HepG2 (cell line): ENCODE data around the gene ABCD4. TPM values are rescaled to one million over a fixed set of nuclear protein-coding genes. Genes with fewer than 3 reads are reported as not detected.

Source experiments
- ARHGAP35 ChIP-seq: sonication (generic); formaldehyde crosslinking; IDR thresholded peaks from 2 replicates; pipeline ENCODE4 v1.9.0; 2022; ENCODE audit warnings: mild to moderate bottlenecking, inconsistent platforms, moderate library complexity, missing genetic modification reagents, borderline replicate concordance
- ASH2L ChIP-seq: fragments of 300-600, 200-600 bp; sonication (generic); IDR thresholded peaks from 2 replicates; pipeline ENCODE4 v1.7.0; 2017; ENCODE audit warnings: low read depth, mild to moderate bottlenecking, moderate library complexity, mixed read lengths, low read length; ENCODE audit not compliant: insufficient read length
- ATF3 ChIP-seq: sonication (generic); formaldehyde crosslinking; IDR thresholded peaks from 2 replicates; pipeline ENCODE4 v1.4.0; 2020; ENCODE audit warnings: missing genetic modification reagents
- DMAP1 ChIP-seq: IDR thresholded peaks from 2 replicates; pipeline ENCODE4 v1.6.1; 2016
- ETV5 ChIP-seq: IDR thresholded peaks from 2 replicates; pipeline ENCODE4 v1.6.1; 2018; ENCODE audit warnings: missing biosample characterization, missing genetic modification reagents, inconsistent platforms, borderline replicate concordance
- GMEB1 ChIP-seq: sonication (generic); formaldehyde crosslinking; IDR thresholded peaks from 2 replicates; pipeline ENCODE4 v1.5.1; 2020; ENCODE audit warnings: missing genetic modification reagents, mild to moderate bottlenecking, borderline replicate concordance
- HMG20A ChIP-seq: IDR thresholded peaks from 2 replicates; pipeline ENCODE4 v1.6.1; 2016; ENCODE audit warnings: borderline replicate concordance
- HNF4G ChIP-seq, 2 experiments: sonication (generic) in 1 of 2; formaldehyde crosslinking in 1 of 2; IDR thresholded peaks; 2 replicates each; pipeline versions ENCODE4 v1.4.0 to v1.6.1; 2011 to 2020; ENCODE audit warnings: borderline replicate concordance in 2 of 2, low read depth in 2 of 2, mild to moderate bottlenecking in 2 of 2, low read length in 1 of 2, missing genetic modification reagents in 1 of 2, moderate library complexity in 1 of 2
- KAT8 ChIP-seq: IDR thresholded peaks from 2 replicates; pipeline ENCODE4 v1.6.1; 2016; ENCODE audit warnings: missing genetic modification reagents, missing compliant biosample characterization
- KDM2A ChIP-seq: sonication (generic); formaldehyde crosslinking; IDR thresholded peaks from 2 replicates; pipeline ENCODE4 v1.4.0; 2020; ENCODE audit warnings: low read depth, missing genetic modification reagents, borderline replicate concordance
- NR2C2 ChIP-seq: sonication (generic); formaldehyde crosslinking; IDR thresholded peaks from 2 replicates; pipeline ENCODE4 v1.4.0; 2020; ENCODE audit warnings: missing genetic modification reagents, mild to moderate bottlenecking, moderate library complexity, borderline replicate concordance
- POLR2G ChIP-seq: fragments of 200-400 bp; formaldehyde crosslinking; IDR thresholded peaks from 2 replicates; pipeline ENCODE4 v1.6.1; 2018; ENCODE audit warnings: mild to moderate bottlenecking, low read depth, low read length, moderate library complexity
- ZBTB1 ChIP-seq: sonication (generic); formaldehyde crosslinking; IDR thresholded peaks from 2 replicates; pipeline ENCODE4 v1.4.0; 2020; ENCODE audit warnings: missing genetic modification reagents, borderline replicate concordance
- ZBTB37 ChIP-seq: sonication (generic); formaldehyde crosslinking; IDR thresholded peaks from 2 replicates; pipeline ENCODE4 v1.4.0; 2020; ENCODE audit warnings: mild to moderate bottlenecking, missing genetic modification reagents
- ZBTB43 ChIP-seq: sonication (generic); formaldehyde crosslinking; conservative IDR thresholded peaks from 2 replicates; pipeline ENCODE4 v1.4.0; 2020; ENCODE audit warnings: missing genetic modification reagents
- ZNF501 ChIP-seq: sonication (generic); formaldehyde crosslinking; IDR thresholded peaks from 2 replicates; pipeline ENCODE4 v1.5.1; 2020; ENCODE audit warnings: mild to moderate bottlenecking, moderate library complexity, missing genetic modification reagents
- ZNF724P ChIP-seq: sonication (generic); formaldehyde crosslinking; IDR thresholded peaks from 2 replicates; pipeline ENCODE4 v1.8.0; 2022; ENCODE audit warnings: missing genetic modification reagents, borderline replicate concordance
- polyA plus RNA-seq, 8 experiments: library from polyadenylated mRNA; depleted of rRNA in 3 of 8; stranded (reverse) in 7 of 8; unstranded in 1 of 8; fragments of >200 nt; fragmentation: Illumina TruSeq in 4 of 8; extraction: Trizol in 4 of 8; gene quantifications; 2 replicates each; pipeline versions ENCODE4 v1.2.1 to v1.2.3, GENCODE V29; 2011 to 2016; ENCODE audit warnings: low read depth in 4 of 8, missing spikeins in 1 of 8, mixed read lengths in 1 of 8; ENCODE audit not compliant: insufficient read depth in 1 of 8
- total RNA-seq, 5 experiments: library from RNA; depleted of rRNA; stranded (reverse); fragments of >200 nt; fragmentation: Illumina TruSeq; extraction: Trizol; gene quantifications; 2 replicates each; pipeline ENCODE4 v1.2.3, GENCODE V29; 2016; ENCODE audit warnings: low read depth in 1 of 5
- TF ChIP-seq, protein P1 (sequence below): sonication (generic); formaldehyde crosslinking; IDR thresholded peaks from 2 replicates; pipeline ENCODE4 v1.8.1; 2023; ENCODE audit warnings: missing genetic modification reagents, inconsistent platforms, borderline replicate concordance

The ABCD4 gene
- total and polyA plus RNA-seq, 2 of the 13 experiments (the other 11 are each of a cell fraction or from before 2014, with no cell fraction given) = 47.5 to 50.5 TPM

DNA sequence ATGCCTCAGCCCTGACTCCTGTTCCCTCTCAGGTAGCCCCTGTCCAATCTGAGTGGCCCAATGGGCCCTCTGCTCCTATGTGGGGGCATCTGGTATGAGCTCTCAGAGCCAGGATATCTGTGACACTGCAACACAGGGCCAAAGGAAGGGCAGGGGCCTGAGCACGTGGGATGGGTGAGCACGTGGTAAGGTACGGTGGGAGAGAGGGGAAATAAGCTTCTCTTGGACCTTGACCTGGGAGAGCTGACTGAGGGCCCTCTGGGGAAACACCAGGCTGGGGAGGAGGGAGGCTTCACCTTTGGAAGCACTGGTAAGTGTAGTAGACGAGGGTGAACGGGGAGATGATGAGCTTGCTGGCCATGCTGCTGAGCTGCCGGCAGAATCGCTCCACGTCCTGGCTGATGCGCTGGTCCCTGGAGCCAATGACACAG, 6.7 kb downstream of the ABCD4 start (continued):
- no peak for TF ChIP-seq HMG20A (CRISPR knock-in tag)
- peak; percentile 54; the same call in 1 of the 2 replicates for TF ChIP-seq KDM2A (CRISPR knock-in tag)
- peak; percentile 64; the same call in 1 of the 2 replicates for TF ChIP-seq HNF4G (IDR thresholded peaks at IDR 0.05; ENCODE audit: borderline replicate concordance, low read depth, low read length)
- TF ChIP-seq HNF4G (CRISPR knock-in tag; IDR thresholded peaks at IDR 0.05; ENCODE audit: borderline replicate concordance, low read depth) = peak; percentile 77; the same call in 1 of the 2 replicates
- TF ChIP-seq ARHGAP35 (CRISPR knock-in tag) = no peak
- TF ChIP-seq ETV5 (CRISPR knock-in tag) = 0 out of 2 replicates have a peak, but pooled peaks have one; percentile 24
- TF ChIP-seq ZBTB1 = peak; percentile 25; the same call in 1 of the 2 replicates
- no peak for TF ChIP-seq ZBTB43
- peak; percentile 84 for TF ChIP-seq DMAP1 (CRISPR knock-in tag)
- TF ChIP-seq NR2C2 (CRISPR knock-in tag) = peak; percentile 77
- TF ChIP-seq ZNF501 (CRISPR knock-in tag) = peak; percentile 87
- 0 out of 2 replicates have a peak, but pooled peaks have one; percentile 42 for TF ChIP-seq ZBTB37 (CRISPR knock-in tag)
- peak; percentile 34 for TF ChIP-seq ASH2L
- TF ChIP-seq ZNF724P = peak; percentile 84; the same call in 1 of the 2 replicates
- TF ChIP-seq, protein P1, sequence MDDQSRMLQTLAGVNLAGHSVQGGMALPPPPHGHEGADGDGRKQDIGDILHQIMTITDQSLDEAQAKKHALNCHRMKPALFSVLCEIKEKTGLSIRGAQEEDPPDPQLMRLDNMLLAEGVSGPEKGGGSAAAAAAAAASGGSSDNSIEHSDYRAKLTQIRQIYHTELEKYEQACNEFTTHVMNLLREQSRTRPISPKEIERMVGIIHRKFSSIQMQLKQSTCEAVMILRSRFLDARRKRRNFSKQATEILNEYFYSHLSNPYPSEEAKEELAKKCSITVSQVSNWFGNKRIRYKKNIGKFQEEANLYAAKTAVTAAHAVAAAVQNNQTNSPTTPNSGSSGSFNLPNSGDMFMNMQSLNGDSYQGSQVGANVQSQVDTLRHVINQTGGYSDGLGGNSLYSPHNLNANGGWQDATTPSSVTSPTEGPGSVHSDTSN = no peak
- peak; percentile 58 for TF ChIP-seq KAT8 (CRISPR knock-in tag)
- no peak for TF ChIP-seq POLR2G
- TF ChIP-seq GMEB1 = peak; percentile 35; the same call in 1 of the 2 replicates
- TF ChIP-seq ATF3 (CRISPR knock-in tag) = no peak
